HL-60 (cell line): ENCODE data around the gene FERMT3.

Experiments used
- DNase-seq, 2 experiments: peaks; one replicate each; pipeline ENCODE4 v3.0.0-alpha.2; 2010 to 2020; ENCODE audit warnings: low read depth in 1 of 2, low spot score in 1 of 2
- H3K27ac ChIP-seq: fragments of 250-450 bp; sonication (Bioruptor Pico); replicated peaks from 2 replicates; pipeline ENCODE4 v1.5.1; 2020; ENCODE audit warnings: mild to moderate bottlenecking, moderate library complexity
- H3K27me3 ChIP-seq: fragments of 250-450 bp; sonication (Bioruptor Pico); 2 replicates; pipeline ENCODE4 v1.5.1; 2021; ENCODE audit warnings: mild to moderate bottlenecking, moderate library complexity; ENCODE audit not compliant: insufficient read depth, poor library complexity, severe bottlenecking
- H3K4me3 ChIP-seq: replicated peaks from 2 replicates; pipeline ENCODE4 v1.5.1; 2011; ENCODE audit warnings: mild to moderate bottlenecking, control low read depth, low read length; ENCODE audit not compliant: insufficient read depth
- CTCF ChIP-seq: IDR thresholded peaks from one replicate; pipeline ENCODE4 v1.5.1; 2011; ENCODE audit warnings: low read length, control low read depth, inconsistent platforms; ENCODE audit not compliant: insufficient read depth
- GABPA ChIP-seq: IDR thresholded peaks from 2 replicates; pipeline ENCODE4 v1.6.1; 2012; ENCODE audit warnings: low read depth
- POLR2AphosphoS5 ChIP-seq: IDR thresholded peaks from 2 replicates; pipeline ENCODE4 v1.6.1; 2012; ENCODE audit warnings: low read depth
- REST ChIP-seq: IDR thresholded peaks from 2 replicates; pipeline ENCODE4 v1.6.1; 2012; ENCODE audit warnings: low read depth; ENCODE audit not compliant: insufficient replicate concordance
- SPI1 ChIP-seq: IDR thresholded peaks from 2 replicates; pipeline ENCODE4 v1.6.1; 2012; ENCODE audit warnings: low read depth, mild to moderate bottlenecking, borderline replicate concordance

Gene FERMT3

GRCh38 chr11:64232182-64232966 is 25.9 kb downstream of the FERMT3 start:
- no peak for DNase-seq
- TF ChIP-seq REST (no peak), GABPA (no peak)
- H3K4me3 ChIP-seq: no peak overlapping the region
- no peaks in the 10 kb centered on the region for H3K27me3 ChIP-seq
- H3K27ac ChIP-seq: no peak overlapping the region

- Histone ChIP-seq H3K27me3 (no peaks in the 10 kb centered on the region), H3K4me3 (no peak overlapping the region), H3K27ac (no peak overlapping the region)
- TF ChIP-seq CTCF: no peak
- no peak for TF ChIP-seq SPI1
- TF ChIP-seq REST: no peak
- TF ChIP-seq POLR2AphosphoS5: no peak
- TF ChIP-seq GABPA: no peak
- DNase-seq: no peak
These were observed 26.4 kb downstream of the FERMT3 start for GRCh38 chr11:64232967-64233315.

- TF ChIP-seq GABPA: no peak
- no peak for TF ChIP-seq REST
- TF ChIP-seq SPI1: no peak
- no peak for TF ChIP-seq CTCF
- no peak for TF ChIP-seq POLR2AphosphoS5
- no peaks in the 10 kb centered on the region for H3K27me3 ChIP-seq
- H3K27ac ChIP-seq: no peak within 1 kb of the TSS
- H3K4me3 ChIP-seq: peak within 1 kb of the TSS; percentile 53
- no peak for DNase-seq
These were observed 27.5 kb downstream of the FERMT3 start, which contains the start of gene VEGFB for GRCh38 chr11:64233913-64234586. VEGFB (plus strand) TSS chr11:64234584; CDS start chr11:64234834, 250 bp downstream.
